Panc1 (cell line): Measurements from ENCODE around the gene NDUFS6. TPM values are rescaled to one million over a fixed set of nuclear protein-coding genes. Genes with fewer than 3 reads are reported as not detected.

Experiments used
- ATAC-seq: fragments of 200-7000 bp; cut with Tn5 transposase; 2 replicates; pipeline ENCODE4 v1.9.1; 2020; ENCODE audit warnings: mild to moderate bottlenecking, moderate library complexity
- BruUV-seq: library from RNA; stranded (reverse); fragments of 400-500 nt; replicated peaks from 2 replicates; lab custom pipeline; 2021; lab: Mats Ljungman, UMichigan
- CTCF ChIA-PET: fragments of 300-600 bp; sonication (Branson Sonifier 250); formaldehyde crosslinking; loops from one replicate; lab custom pipeline; 2022; ENCODE audit warnings: antibody characterized with exemption; lab: Charles Lee
- POLR2A ChIA-PET: fragments of 300-600 bp; sonication (Branson Sonifier 250); formaldehyde crosslinking; loops from one replicate; lab custom pipeline; 2022; ENCODE audit warnings: antibody characterized with exemption; lab: Charles Lee
- DNase-seq: peaks from one replicate; pipeline ENCODE4 v3.0.0-alpha.2; 2010; ENCODE audit warnings: low read depth, low spot score
- H3K27ac ChIP-seq: 2 replicates; pipeline ENCODE4 v1.5.1; 2011; ENCODE audit warnings: mild to moderate bottlenecking, low read length, inconsistent platforms
- H3K27me3 ChIP-seq: fragments of 200-500 bp; sonication (Bioruptor generic); 2 replicates; pipeline ENCODE4 v1.6.0; 2014; ENCODE audit warnings: low read length, inconsistent platforms; ENCODE audit not compliant: control insufficient read depth, insufficient read depth
- H3K36me3 ChIP-seq: fragments of 200-500 bp; sonication (Bioruptor generic); 2 replicates; pipeline ENCODE4 v1.5.1; 2014; ENCODE audit warnings: inconsistent platforms, mild to moderate bottlenecking, low read length, moderate library complexity; ENCODE audit not compliant: control insufficient read depth, insufficient read depth
- H3K4me1 ChIP-seq: 2 replicates; pipeline ENCODE4 v1.5.1; 2011; ENCODE audit warnings: inconsistent platforms, mild to moderate bottlenecking, low read length, moderate library complexity; ENCODE audit not compliant: control insufficient read depth, insufficient read depth
- H3K4me3 ChIP-seq, 2 experiments: 2 replicates each; pipeline ENCODE4 v1.5.1; 2011 to 2012; ENCODE audit warnings: low read depth in 2 of 2, low read length in 2 of 2, mild to moderate bottlenecking in 2 of 2, inconsistent platforms in 1 of 2, moderate library complexity in 1 of 2
- H3K9me3 ChIP-seq: fragments of 200-500 bp; sonication (Bioruptor generic); 2 replicates; pipeline ENCODE4 v1.5.1; 2014; ENCODE audit warnings: low read depth, mild to moderate bottlenecking, inconsistent platforms, low read length, moderate library complexity; ENCODE audit not compliant: control insufficient read depth, insufficient read depth
- POLR2AphosphoS5 ChIP-seq: IDR thresholded peaks from 2 replicates; pipeline ENCODE4 v1.6.1; 2012; ENCODE audit warnings: mild to moderate bottlenecking, low read depth, low read length, moderate library complexity
- SIN3A ChIP-seq: IDR thresholded peaks from 2 replicates; pipeline ENCODE4 v1.6.1; 2012; ENCODE audit warnings: low read depth, mild to moderate bottlenecking, low read length, moderate library complexity, borderline replicate concordance; ENCODE audit not compliant: insufficient read depth
- TCF7L2 ChIP-seq: IDR thresholded peaks from 2 replicates; pipeline ENCODE4 v1.6.1; 2011; ENCODE audit warnings: mild to moderate bottlenecking, low read depth, low read length, inconsistent platforms
- in situ Hi-C: cut with HindIII; loops from 2 replicates; pipeline ENCODE4 v1.10.0; 2016; ENCODE audit warnings: low sequenced_read_pairs, low pct_unique_long_range_greater_than_20kb
- intact Hi-C: fragments of 100-400 bp; cut with micrococcal nuclease; formaldehyde crosslinking; loops from one replicate; pipeline ENCODE4 v1.10.0; 2022; ENCODE audit not compliant: unreplicated experiment
- total RNA-seq: library from RNA; stranded (reverse); gene quantifications from one replicate; pipeline ENCODE4 v1.2.1, GENCODE V29; 2021; ENCODE audit not compliant: unreplicated experiment
- TF ChIP-seq, protein P1 (sequence below): fragments of 450-650 bp; IDR thresholded peaks from 2 replicates; pipeline ENCODE4 v1.5.1; 2017; ENCODE audit warnings: mild to moderate bottlenecking
- TF ChIP-seq, protein P2 (sequence below), 2 experiments: IDR thresholded peaks; 2 replicates each; pipeline ENCODE4 v1.6.1; 2011 to 2012; ENCODE audit warnings: low read depth in 2 of 2, control low read depth in 1 of 2, low read length in 1 of 2, mild to moderate bottlenecking in 1 of 2, moderate library complexity in 1 of 2; ENCODE audit not compliant: insufficient read depth in 1 of 2

NDUFS6 gene
- total RNA-seq, 1 experiment from 2014 or later = 70.6 TPM

DNA sequence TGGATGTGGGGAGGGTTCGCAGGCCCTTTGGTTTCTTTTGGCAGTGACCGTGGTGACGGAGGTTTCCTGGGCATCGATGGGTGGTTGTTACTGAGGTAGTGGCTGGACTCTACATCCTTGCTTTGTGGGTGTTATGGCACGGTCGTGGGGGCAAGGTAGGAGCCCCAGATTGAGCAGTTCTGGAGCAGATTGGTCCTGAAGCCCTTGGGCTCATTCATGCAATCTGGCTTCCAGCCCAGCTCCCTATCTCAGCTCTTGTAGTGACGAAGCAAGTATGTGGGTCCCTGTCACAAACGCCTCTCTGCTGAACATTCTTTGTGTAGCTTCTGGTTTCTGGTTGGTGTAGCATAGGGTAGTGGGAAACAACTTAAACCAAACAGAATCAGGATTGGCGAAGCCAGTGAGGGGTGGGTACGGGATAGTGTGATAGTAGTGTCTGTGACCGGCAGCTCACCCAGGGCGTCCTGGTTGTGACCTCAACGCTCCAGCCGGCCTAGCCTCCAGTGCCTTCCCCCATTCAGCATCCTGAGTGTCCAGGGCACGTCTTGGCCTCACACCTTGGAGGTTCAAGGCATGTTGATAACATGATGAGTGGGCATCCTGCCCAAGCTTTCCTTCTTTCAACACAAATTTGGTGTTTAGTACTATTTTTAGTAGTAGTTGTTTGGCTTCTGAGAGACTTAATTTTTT, 2.9 kb downstream of the NDUFS6 start:
- in situ Hi-C loops (no loop called here), intact Hi-C loops (no loop called here)
- BruUV-seq = no TSS peak
- TF ChIP-seq, protein P1, sequence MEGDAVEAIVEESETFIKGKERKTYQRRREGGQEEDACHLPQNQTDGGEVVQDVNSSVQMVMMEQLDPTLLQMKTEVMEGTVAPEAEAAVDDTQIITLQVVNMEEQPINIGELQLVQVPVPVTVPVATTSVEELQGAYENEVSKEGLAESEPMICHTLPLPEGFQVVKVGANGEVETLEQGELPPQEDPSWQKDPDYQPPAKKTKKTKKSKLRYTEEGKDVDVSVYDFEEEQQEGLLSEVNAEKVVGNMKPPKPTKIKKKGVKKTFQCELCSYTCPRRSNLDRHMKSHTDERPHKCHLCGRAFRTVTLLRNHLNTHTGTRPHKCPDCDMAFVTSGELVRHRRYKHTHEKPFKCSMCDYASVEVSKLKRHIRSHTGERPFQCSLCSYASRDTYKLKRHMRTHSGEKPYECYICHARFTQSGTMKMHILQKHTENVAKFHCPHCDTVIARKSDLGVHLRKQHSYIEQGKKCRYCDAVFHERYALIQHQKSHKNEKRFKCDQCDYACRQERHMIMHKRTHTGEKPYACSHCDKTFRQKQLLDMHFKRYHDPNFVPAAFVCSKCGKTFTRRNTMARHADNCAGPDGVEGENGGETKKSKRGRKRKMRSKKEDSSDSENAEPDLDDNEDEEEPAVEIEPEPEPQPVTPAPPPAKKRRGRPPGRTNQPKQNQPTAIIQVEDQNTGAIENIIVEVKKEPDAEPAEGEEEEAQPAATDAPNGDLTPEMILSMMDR = no peak
- TF ChIP-seq POLR2AphosphoS5 (no peak), SIN3A (no peak), TCF7L2 (no peak)
- TF ChIP-seq, protein P2, sequence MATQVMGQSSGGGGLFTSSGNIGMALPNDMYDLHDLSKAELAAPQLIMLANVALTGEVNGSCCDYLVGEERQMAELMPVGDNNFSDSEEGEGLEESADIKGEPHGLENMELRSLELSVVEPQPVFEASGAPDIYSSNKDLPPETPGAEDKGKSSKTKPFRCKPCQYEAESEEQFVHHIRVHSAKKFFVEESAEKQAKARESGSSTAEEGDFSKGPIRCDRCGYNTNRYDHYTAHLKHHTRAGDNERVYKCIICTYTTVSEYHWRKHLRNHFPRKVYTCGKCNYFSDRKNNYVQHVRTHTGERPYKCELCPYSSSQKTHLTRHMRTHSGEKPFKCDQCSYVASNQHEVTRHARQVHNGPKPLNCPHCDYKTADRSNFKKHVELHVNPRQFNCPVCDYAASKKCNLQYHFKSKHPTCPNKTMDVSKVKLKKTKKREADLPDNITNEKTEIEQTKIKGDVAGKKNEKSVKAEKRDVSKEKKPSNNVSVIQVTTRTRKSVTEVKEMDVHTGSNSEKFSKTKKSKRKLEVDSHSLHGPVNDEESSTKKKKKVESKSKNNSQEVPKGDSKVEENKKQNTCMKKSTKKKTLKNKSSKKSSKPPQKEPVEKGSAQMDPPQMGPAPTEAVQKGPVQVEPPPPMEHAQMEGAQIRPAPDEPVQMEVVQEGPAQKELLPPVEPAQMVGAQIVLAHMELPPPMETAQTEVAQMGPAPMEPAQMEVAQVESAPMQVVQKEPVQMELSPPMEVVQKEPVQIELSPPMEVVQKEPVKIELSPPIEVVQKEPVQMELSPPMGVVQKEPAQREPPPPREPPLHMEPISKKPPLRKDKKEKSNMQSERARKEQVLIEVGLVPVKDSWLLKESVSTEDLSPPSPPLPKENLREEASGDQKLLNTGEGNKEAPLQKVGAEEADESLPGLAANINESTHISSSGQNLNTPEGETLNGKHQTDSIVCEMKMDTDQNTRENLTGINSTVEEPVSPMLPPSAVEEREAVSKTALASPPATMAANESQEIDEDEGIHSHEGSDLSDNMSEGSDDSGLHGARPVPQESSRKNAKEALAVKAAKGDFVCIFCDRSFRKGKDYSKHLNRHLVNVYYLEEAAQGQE (IDR thresholded peaks at IDR 0.05; ENCODE audit: insufficient read depth in 1 of 2, low read depth in 2 of 2, low read length in 1 of 2) = no peak
- ATAC-seq = no peak
- ChIA-PET CTCF (no interaction called here), POLR2A (no interaction called here)
- H3K4me3 ChIP-seq = no peak overlapping the region
- no peaks in the 10 kb centered on the region for H3K27me3 ChIP-seq
- no peaks in the 10 kb centered on the region for H3K9me3 ChIP-seq
- DNase-seq = no peak
- peaks cover 10% of the 10 kb centered on the region for H3K4me1 ChIP-seq
- no peak overlapping the region for H3K27ac ChIP-seq
- H3K36me3 ChIP-seq = peaks cover 38% of the 10 kb centered on the region

DNA sequence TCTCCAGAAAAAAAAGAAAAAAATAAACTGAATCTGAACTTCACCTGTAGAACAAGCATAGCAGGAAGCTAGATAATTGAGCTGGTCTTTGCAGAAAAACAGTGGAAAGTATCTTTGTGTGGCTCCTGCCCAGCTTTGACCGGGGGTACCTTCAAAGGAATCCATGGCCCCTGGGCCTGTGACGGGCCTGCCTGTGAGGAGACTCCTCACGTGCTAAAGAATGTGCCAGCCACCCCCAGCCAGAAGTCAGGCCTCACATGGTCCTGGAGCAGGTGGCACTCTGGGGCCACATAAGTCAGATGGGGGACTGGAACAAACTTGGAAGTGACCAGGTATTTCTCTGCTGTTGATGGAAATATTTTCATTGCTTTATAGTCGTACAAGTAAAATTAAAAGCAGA, 4.1 kb downstream of the NDUFS6 start:
- no peaks in the 10 kb centered on the region for H3K9me3 ChIP-seq
- peaks cover 37% of the 10 kb centered on the region for H3K36me3 ChIP-seq
- ATAC-seq (no peak), DNase-seq (no peak)
- H3K4me3 ChIP-seq = no peak overlapping the region
- no peaks in the 10 kb centered on the region for H3K27me3 ChIP-seq
- intact Hi-C loops = no loop called here
- no peak overlapping the region for H3K27ac ChIP-seq
- in situ Hi-C loops = no loop called here
- peaks cover 10% of the 10 kb centered on the region for H3K4me1 ChIP-seq
- ChIA-PET POLR2A (no interaction called here), CTCF (no interaction called here)
- BruUV-seq = no TSS peak
- no peak for TF ChIP-seq TCF7L2
- TF ChIP-seq, protein P1 = no peak
- no peak for TF ChIP-seq SIN3A
- TF ChIP-seq POLR2AphosphoS5 = no peak
- TF ChIP-seq, protein P2 (IDR thresholded peaks at IDR 0.05; ENCODE audit: insufficient read depth in 1 of 2, low read depth in 2 of 2, low read length in 1 of 2) = no peak
